HCT116 (cell line): ENCODE results near the gene POLN. TPM values are rescaled to one million over a fixed set of nuclear protein-coding genes. Genes with fewer than 3 reads are reported as not detected.

Source experiments
- ATAC-seq: fragments of 200-7000 bp; cut with Tn5 transposase; 2 replicates; pipeline ENCODE4 v1.9.1; 2020; ENCODE audit warnings: mild to moderate bottlenecking, moderate library complexity
- BruUV-seq: library from RNA; stranded (reverse); fragments of 400-500 nt; replicated peaks from 2 replicates; lab custom pipeline; 2021; lab: Mats Ljungman, UMichigan
- CTCF ChIA-PET: fragments of 300-600 bp; sonication (Branson Sonifier 250); formaldehyde crosslinking; loops from one replicate; lab custom pipeline; 2021; ENCODE audit warnings: antibody characterized with exemption; lab: Charles Lee
- POLR2A ChIA-PET: fragments of 300-600, 350-600 bp; sonication (Branson Sonifier 250); formaldehyde crosslinking; loops from one replicate; lab custom pipeline; 2021; ENCODE audit warnings: antibody characterized with exemption; lab: Charles Lee
- RAD21 ChIA-PET, 2 experiments: fragments of 300-600 bp; sonication (Branson Sonifier 250); formaldehyde crosslinking; loops; one replicate each; lab custom pipeline; 2023; ENCODE audit warnings: low total read pairs in 2 of 2; ENCODE audit not compliant: uncharacterized antibody in 2 of 2, unreplicated experiment in 2 of 2, low non-redundant PET in 1 of 2; lab: Charles Lee
- DNase-seq: peaks from one replicate; pipeline ENCODE4 v3.0.0-alpha.2; 2010; ENCODE audit warnings: low read depth, low spot score
- H2AFZ ChIP-seq: fragments of 200-600 bp; shearing (Covaris generic), sonication (generic); 2 replicates; pipeline ENCODE4 v1.6.1; 2017; ENCODE audit warnings: low read depth, mixed run types, mixed read lengths, antibody characterized with exemption, low read length; ENCODE audit not compliant: poor library complexity, severe bottlenecking
- H3K27ac ChIP-seq: 2 replicates; pipeline ENCODE4 v1.5.1; 2012; ENCODE audit warnings: low read depth, low read length
- H3K27me3 ChIP-seq: fragments of 200-600 bp; sonication (generic); 2 replicates; pipeline ENCODE4 v1.6.1; 2016; ENCODE audit warnings: mixed run types, low read length, mixed read lengths; ENCODE audit not compliant: insufficient read depth
- H3K36me3 ChIP-seq, 2 experiments: fragments of 200-500 bp in 1 of 2; fragments of 200-600 bp in 1 of 2; sonication (Bioruptor generic) in 1 of 2; sonication (generic) in 1 of 2; 2 replicates each; pipeline versions ENCODE4 v1.5.1 to v1.6.1; 2014 to 2016; ENCODE audit warnings: low read length in 2 of 2, inconsistent platforms in 1 of 2, mixed read lengths in 1 of 2, mixed run types in 1 of 2; ENCODE audit not compliant: insufficient read depth in 2 of 2, control insufficient read depth in 1 of 2
- H3K4me1 ChIP-seq, 2 experiments: fragments of 200-600 bp in 1 of 2; sonication (generic) in 1 of 2; 2 replicates each; pipeline versions ENCODE4 v1.5.1 to v1.6.1; 2012 to 2017; ENCODE audit warnings: low read length in 2 of 2, inconsistent platforms in 1 of 2, mild to moderate bottlenecking in 1 of 2, mixed read lengths in 1 of 2, mixed run types in 1 of 2, moderate library complexity in 1 of 2; ENCODE audit not compliant: insufficient read depth in 2 of 2, control insufficient read depth in 1 of 2
- H3K4me2 ChIP-seq: fragments of 200-600 bp; sonication (generic); 2 replicates; pipeline ENCODE4 v1.6.1; 2017; ENCODE audit warnings: mixed run types, low read length, mixed read lengths
- H3K4me3 ChIP-seq, 2 experiments: fragments of 200-600 bp in 1 of 2; sonication (generic) in 1 of 2; replicated peaks in 1 of 2; 2 replicates each; pipeline ENCODE4 v1.5.1; 2011 to 2016; ENCODE audit warnings: low read length in 2 of 2, control low read depth in 1 of 2, low read depth in 1 of 2, mild to moderate bottlenecking in 1 of 2, mixed read lengths in 1 of 2, mixed run types in 1 of 2
- H3K79me2 ChIP-seq: fragments of 200-600 bp; sonication (generic); 2 replicates; pipeline ENCODE4 v1.6.1; 2017; ENCODE audit warnings: mild to moderate bottlenecking, mixed run types, low read length, moderate library complexity, mixed read lengths; ENCODE audit not compliant: insufficient read depth
- H3K9ac ChIP-seq: fragments of 200-600 bp; sonication (generic); 2 replicates; pipeline ENCODE4 v1.6.1; 2016; ENCODE audit warnings: low read length, mixed read lengths
- H3K9me2 ChIP-seq: fragments of 200-600 bp; sonication (generic), shearing (Covaris generic); 2 replicates; pipeline ENCODE4 v1.6.1; 2017; ENCODE audit warnings: mixed run types, mild to moderate bottlenecking, moderate library complexity; ENCODE audit not compliant: insufficient read depth
- H3K9me3 ChIP-seq, 2 experiments: fragments of 200-500 bp in 1 of 2; fragments of 200-600 bp in 1 of 2; sonication (Bioruptor generic) in 1 of 2; sonication (generic) in 1 of 2; 2 replicates each; pipeline ENCODE4 v1.6.1; 2014 to 2017; ENCODE audit warnings: low read length in 2 of 2, mixed read lengths in 2 of 2, inconsistent platforms in 1 of 2, low read depth in 1 of 2, mild to moderate bottlenecking in 1 of 2, mixed run types in 1 of 2, moderate library complexity in 1 of 2; ENCODE audit not compliant: control insufficient read depth in 1 of 2, insufficient read depth in 1 of 2
- H4K20me1 ChIP-seq: fragments of 200-600 bp; sonication (generic), shearing (Covaris generic); 2 replicates; pipeline ENCODE4 v1.6.1; 2017; ENCODE audit warnings: mixed run types, mild to moderate bottlenecking, moderate library complexity; ENCODE audit not compliant: insufficient read depth
- FOSL1 ChIP-seq: IDR thresholded peaks from 2 replicates; pipeline ENCODE4 v1.6.1; 2012; ENCODE audit warnings: low read depth
- POLR2AphosphoS5 ChIP-seq: IDR thresholded peaks from 2 replicates; pipeline ENCODE4 v1.6.1; 2011; ENCODE audit warnings: mild to moderate bottlenecking, low read depth, low read length, moderate library complexity
- RAD21 ChIP-seq: IDR thresholded peaks from 2 replicates; pipeline ENCODE4 v1.6.1; 2012; ENCODE audit warnings: low read depth, mild to moderate bottlenecking
- ZBTB33 ChIP-seq: IDR thresholded peaks from 2 replicates; pipeline ENCODE4 v1.6.1; 2011; ENCODE audit warnings: mild to moderate bottlenecking, low read length, moderate library complexity; ENCODE audit not compliant: insufficient replicate concordance; ENCODE audit errors: extremely low read depth
- intact Hi-C: fragments of 100-400 bp; cut with micrococcal nuclease; formaldehyde crosslinking; loops from 2 replicates; pipeline ENCODE4 v1.10.0; 2022
- total RNA-seq: library from RNA; stranded (reverse); gene quantifications from one replicate; pipeline ENCODE4 v1.2.1, GENCODE V29; 2021; ENCODE audit not compliant: unreplicated experiment
- TF ChIP-seq, protein P1 (sequence below): IDR thresholded peaks from 2 replicates; pipeline ENCODE4 v1.6.1; 2012
- TF ChIP-seq, protein P2 (sequence below): IDR thresholded peaks from 2 replicates; pipeline ENCODE4 v1.6.1; 2012

POLN gene
- total RNA-seq, 1 experiment from 2014 or later, result 3.1 TPM

- DNase-seq, result no peak
- ChIA-PET CTCF (no interaction called here), POLR2A (no interaction called here), RAD21 (no interaction called here)
- Histone ChIP-seq H3K4me1 (peaks cover 2 to 17% of the 10 kb centered on the region in 2 experiments; a peak in 2 of 4 replicates), H3K4me2 (no peak overlapping the region), H3K36me3 (no peaks in the 10 kb centered on the region), H3K9me3 (no peaks in the 10 kb centered on the region), H4K20me1 (no peaks in the 10 kb centered on the region), H3K27me3 (no peaks in the 10 kb centered on the region), H3K27ac (no peak overlapping the region), H3K9ac (no peak overlapping the region), H2AFZ (no peak overlapping the region), H3K9me2 (no peaks in the 10 kb centered on the region), H3K4me3 (no peak overlapping the region), H3K79me2 (no peaks in the 10 kb centered on the region)
- no peak for ATAC-seq
- intact Hi-C loops, result no loop called here
- no TSS peak for BruUV-seq
- TF ChIP-seq ZBTB33, result no peak
Measured at GRCh38 chr4:2247128-2248043, 5.5 kb upstream of the POLN start.

DNA sequence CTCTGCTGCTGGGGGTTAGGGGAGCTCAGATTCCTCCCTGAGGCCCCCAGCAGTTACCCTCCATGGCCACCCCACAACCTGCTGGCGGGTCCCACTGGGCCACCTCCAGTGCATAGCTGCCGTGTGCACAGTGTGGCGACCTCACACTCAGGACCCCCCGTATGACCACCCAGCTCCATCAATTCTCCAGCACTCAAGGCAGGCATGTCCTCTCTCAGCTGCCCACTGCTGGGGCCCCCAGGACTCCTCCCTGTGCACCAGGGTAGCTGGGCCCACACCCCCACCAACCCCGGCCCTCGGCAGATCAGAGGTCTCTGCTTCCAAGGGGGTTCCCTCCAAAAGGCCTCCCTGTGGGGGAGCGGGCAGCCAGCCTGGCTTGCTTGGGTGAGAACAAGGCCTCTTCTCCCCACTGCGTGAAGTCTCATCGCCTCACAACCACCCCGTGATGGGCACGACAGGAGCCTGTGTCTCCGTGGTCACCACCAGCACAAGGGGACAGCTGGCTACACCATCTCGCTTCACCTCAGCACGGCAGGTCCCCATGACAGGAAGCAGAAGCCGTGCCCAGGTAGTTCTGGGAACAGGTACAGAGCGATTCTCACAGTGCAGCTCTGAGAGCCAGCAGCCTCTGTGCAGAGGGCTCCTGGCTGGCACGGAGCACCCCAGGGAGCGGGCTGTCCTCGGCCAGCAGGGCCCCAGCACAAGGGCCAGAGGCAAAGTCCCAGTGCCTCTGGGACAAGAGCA is 4.6 kb upstream of the POLN start:
- ATAC-seq (no peak), DNase-seq (no peak)
- no peak overlapping the region for H3K4me2 ChIP-seq
- no peak overlapping the region for H2AFZ ChIP-seq
- intact Hi-C loops, result no loop called here
- CTCF ChIA-PET, result no interaction called here
- H3K4me1 ChIP-seq, result peaks cover 2 to 19% of the 10 kb centered on the region in 2 experiments; a peak in 2 of 4 replicates
- RAD21 ChIA-PET, result no interaction called here
- BruUV-seq, result no TSS peak
- no peaks in the 10 kb centered on the region for H3K36me3 ChIP-seq
- H3K4me3 ChIP-seq, result no peak overlapping the region
- no peak for TF ChIP-seq POLR2AphosphoS5
- TF ChIP-seq, protein P1, sequence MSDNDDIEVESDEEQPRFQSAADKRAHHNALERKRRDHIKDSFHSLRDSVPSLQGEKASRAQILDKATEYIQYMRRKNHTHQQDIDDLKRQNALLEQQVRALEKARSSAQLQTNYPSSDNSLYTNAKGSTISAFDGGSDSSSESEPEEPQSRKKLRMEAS, result no peak
- TF ChIP-seq, protein P2, sequence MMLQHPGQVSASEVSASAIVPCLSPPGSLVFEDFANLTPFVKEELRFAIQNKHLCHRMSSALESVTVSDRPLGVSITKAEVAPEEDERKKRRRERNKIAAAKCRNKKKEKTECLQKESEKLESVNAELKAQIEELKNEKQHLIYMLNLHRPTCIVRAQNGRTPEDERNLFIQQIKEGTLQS, result no peak
- no peak for TF ChIP-seq RAD21
- no peak for TF ChIP-seq ZBTB33
- TF ChIP-seq FOSL1, result no peak
- peaks cover 1% of the 10 kb centered on the region; the same call in 1 of the 2 replicates for H4K20me1 ChIP-seq
- H3K27me3 ChIP-seq, result no peaks in the 10 kb centered on the region
- H3K27ac ChIP-seq, result no peak overlapping the region
- no peaks in the 10 kb centered on the region for H3K9me2 ChIP-seq
- no peaks in the 10 kb centered on the region for H3K9me3 ChIP-seq
- POLR2A ChIA-PET, result no interaction called here
- H3K9ac ChIP-seq, result no peak overlapping the region
- peaks cover 2% of the 10 kb centered on the region for H3K79me2 ChIP-seq
